T-helper 2 cell treated with Interferon-gamma antibody and Interleukin-4, amounts not matched to agents 100 ng/mL and 5 ng/mL, for 36 hours (primary cell): Measurements from ENCODE around the gene LRRC36. TPM values are rescaled to one million over a fixed set of nuclear protein-coding genes. Genes with fewer than 3 reads are reported as not detected.
"Not testable (repeated sequence)": the region's sequence is repeated elsewhere in the genome, so short reads cannot be mapped to it uniquely, and the experiment has no call there.

ENCODE experiments used
- intact Hi-C: fragments of 100-400 bp; cut with micrococcal nuclease; formaldehyde crosslinking; loops from one replicate; pipeline ENCODE4 v1.15.1; 2023
- total RNA-seq: library from RNA; stranded (reverse); gene quantifications from 2 replicates; pipeline ENCODE4 v1.2.3, GENCODE V29; 2022

Gene LRRC36
- total RNA-seq, 1 donor from 2014 or later, result not detected

DNA sequence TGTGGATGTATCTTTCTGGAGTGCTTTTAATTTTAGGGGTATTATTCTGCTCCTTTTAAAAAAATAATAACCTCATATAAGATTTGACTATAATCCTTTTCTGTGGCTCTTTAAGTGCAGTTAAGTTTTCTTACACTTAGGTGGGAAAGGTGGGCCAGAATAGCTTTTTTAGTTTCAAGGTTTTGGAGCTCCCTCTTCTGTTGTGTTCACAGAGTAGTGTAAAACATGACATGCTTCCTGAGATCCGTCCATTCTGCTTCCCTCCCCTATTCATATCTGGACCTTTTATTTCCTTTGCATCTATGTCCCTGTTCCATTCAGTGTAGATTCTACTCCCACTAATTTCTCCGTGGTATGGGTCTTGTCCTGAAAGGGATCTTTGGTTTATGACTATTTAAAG, 12.8 kb downstream of the LRRC36 start:
- intact Hi-C loops, result no loop called here

DNA sequence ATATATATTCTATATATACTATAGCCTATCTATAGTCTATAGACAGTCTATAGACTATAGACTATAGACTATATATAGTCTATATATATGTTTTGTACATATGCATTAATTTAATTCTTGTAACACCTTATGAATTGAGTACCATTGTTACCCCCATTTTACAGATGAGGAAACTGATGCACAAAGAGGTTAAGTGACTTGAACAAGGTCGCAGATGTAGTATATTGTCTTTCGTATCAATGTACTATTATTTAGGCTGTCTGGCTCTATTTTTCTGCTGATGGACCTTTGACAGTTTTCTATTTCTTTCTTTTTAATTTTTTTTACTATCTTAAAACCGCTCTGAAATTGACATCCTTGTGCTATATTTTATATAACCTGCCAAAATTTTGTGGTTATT, 14.6 kb downstream of the LRRC36 start:
- intact Hi-C loops, result no loop called here

DNA sequence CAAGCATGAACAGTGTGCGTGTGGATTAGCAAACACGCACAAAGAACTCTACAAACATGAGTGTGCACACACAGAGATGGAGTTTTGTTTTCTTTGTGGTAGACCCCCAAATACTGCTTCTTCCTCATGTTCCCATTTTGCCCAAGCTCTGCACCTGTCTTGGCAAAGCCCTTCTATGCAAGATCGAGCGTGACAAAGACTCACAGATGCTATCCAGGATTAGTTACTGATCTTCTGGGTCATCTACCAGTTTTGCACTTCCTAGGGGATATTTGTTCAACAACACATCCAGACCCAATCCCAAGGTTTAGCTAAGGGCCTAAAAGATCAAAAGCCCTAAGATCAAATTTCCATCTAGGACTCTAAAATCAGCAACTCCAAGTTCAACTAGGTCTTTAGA, 16.0 kb downstream of the LRRC36 start:
- intact Hi-C loops, result no loop called here

DNA sequence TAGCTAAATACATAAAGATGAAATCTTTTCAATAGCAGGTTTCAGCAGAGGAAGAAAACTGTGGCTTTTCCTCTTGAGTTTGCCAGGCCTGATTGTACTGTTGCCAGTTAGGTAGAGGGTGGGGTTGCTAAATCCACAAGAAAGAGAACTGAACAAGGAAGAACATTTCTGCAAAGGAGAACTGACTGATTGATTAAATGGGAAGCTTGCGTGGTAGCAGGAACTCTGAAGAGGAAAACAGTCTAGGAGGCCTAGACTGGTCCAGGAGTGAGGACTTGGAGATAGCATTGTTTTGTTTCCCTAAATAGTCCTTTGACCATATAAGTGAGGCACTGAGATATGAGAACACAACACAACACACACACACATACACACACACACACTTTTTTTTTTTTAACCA, 18.8 kb downstream of the LRRC36 start:
- intact Hi-C loops, result loop anchor here (5.0 kb wide), 1 partner anchor 68 kb away; the partner anchor contains the start of gene PLEKHG4

DNA sequence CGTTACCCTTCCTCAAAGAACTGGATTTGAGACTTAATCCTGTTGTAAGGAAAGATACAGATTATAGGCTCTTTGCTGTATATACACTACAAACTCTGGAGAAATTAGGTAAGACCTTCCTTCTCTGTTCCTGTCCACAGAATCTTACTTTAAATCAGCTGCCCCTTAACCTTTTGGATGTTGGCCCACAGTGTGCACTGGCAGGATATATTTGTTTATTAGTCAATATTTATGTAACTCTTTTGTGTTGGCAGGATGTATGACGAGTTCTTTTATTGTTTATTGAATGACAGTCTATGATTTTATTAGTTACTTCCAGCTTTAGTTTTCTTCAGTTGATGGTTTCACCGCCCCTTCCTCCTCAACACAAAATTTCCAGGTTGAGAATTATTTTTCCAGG, 19.7 kb downstream of the LRRC36 start:
- intact Hi-C loops, result loop anchor here (5.0 kb wide), 1 partner anchor 69 kb away; the partner anchor contains the start of gene PLEKHG4

DNA sequence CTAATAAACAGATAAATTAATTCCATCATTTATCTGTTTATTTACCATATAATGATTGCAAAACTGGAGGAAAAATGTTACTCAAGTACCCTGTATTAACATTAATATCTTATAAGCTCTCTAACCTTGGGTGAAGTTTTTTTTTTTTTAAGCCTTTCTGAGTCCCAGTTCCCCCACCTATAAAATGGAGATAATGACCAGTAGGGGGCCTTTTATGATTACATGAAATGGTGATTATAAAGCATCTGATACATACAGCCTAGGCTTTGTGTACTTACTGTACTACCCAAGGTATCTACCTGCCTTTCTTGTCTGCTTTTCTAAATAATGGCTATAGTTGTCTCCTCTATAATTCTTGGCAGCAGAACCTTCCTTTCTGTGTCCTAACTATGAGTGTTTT, 22.6 kb downstream of the LRRC36 start:
- intact Hi-C loops, result loop anchor here (5.0 kb wide), 1 partner anchor 72 kb away; the partner anchor contains the start of gene PLEKHG4

DNA sequence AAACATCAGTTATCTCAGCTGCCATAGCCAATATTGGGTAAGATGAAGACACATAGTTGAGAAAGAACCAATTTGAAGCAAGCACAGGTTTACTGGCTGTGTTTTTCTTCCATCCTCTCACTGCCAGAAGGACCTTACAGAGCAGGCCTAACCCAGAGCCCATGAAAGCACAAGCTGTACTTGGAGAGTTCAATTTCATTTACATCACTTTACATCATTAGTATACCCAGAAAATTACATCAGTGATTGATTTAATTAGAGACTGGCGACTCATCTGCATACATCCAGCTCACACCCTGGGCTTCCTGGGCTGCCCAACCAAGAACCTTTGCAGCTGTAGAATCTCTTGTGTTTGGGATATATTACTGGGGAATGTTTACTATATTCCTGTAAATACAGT, 23.7 kb downstream of the LRRC36 start:
- intact Hi-C loops, result no loop called here

DNA sequence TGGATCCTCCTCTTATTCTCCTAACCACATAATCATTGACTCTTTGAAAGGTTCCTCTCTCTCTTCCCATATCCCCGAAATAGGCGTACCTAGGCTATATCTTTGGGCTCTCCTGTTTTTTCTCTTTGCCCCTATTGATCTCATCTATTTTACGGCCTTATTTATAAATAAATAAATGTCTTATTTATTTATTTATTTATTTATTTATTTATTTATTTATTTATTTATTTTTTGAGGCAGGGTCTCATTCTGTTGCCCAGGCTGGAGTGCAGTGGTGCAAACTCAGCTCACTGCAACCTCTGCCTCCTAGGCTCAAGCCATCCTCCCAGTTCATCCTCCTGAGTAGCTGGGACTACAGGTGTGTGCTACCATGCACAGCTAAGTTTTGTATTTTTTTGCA, 25.8 kb downstream of the LRRC36 start:
- intact Hi-C loops, result not testable (repeated sequence)

DNA sequence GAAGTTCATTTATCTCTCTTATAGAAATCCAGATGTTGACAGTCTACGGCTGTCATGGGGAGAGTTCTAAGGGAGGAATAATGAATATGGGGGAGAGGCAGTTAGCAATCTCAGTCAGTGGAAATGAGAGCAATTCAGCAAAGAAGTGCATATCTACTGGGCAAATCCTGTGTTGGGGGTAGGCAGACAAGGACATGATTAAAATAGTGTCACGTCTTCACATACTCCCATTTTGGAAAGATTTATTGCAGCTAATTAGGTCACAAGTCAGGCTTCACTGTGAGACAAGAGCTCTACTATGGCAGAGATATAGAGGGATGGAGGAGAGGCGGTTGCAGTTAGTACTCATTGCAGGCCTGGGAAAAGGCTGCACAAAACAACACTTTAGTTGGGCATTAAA, 29.8 kb downstream of the LRRC36 start:
- intact Hi-C loops, result no loop called here

DNA sequence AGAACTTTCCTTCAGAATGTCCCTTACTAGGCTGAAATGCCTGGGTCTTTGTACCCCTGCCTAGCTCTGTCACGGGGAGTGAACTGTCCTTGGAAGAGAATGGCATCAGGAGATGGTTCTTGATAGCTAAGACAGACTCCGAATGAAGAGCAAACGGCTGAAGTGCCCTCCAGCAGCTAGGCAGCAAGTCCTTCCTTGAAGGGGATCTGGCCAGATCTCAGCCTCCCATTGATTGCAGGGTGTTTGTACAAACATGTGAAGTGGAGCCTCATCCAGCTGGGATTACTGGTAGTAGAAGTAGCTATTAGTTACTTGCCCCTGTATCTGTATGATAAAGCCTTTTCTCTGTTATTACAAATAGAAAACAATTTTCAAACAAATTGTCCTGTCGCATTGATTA, 30.9 kb downstream of the LRRC36 start:
- intact Hi-C loops, result no loop called here

DNA sequence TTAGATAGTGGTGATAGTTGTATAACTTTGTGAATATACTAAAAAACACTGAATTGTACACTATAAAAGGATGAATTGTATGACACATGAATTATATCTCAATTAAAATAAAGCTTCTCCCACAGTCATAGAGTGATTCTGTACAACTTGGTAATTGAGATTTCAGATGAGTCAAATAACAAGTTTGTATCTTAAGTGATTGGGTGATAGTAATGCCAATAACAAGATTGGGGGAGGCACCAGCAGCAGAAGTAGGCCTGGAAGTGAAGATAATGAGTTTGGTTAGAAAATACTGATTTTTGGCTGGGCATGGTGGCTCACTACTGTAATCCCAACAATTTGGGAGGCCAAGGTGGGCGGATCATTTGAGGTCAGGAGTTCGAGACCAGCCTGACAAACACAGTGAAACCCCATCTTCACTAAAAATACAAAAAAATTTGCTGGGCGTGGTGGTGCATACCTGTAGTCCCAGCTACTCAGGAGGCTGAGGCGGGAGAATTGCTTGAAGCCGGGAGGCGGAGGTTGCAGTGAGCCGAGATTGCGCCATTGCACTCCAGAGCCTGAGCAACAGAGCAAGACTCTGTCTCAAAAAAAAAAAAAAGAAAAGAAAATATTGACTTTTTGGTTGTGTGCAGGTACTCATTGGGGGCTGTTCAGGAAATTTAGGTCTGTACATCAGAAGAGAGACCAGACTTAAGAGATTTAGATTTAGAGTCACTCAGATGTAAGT, 33.1 kb downstream of the LRRC36 start:
- intact Hi-C loops, result not testable (repeated sequence)

DNA sequence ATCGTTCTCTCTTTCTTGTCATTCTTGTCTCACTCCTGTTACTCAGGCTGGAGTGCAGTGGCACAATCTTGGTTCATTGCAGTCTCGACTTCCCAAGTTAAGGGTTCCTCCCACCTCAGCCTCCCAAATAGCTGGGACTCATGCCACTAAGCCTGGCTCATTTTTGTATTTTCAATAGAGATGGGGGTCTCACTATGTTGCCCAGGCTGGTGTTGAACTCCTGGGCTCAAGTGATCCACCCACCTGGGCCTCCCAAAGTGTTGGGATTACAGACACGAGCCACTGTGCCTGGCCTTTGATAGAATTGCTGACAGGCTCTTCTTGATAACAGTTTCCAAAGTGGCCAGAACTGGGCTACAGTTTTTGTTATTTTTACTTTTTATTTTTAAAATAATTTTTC, 34.4 kb downstream of the LRRC36 start:
- intact Hi-C loops, result no loop called here

DNA sequence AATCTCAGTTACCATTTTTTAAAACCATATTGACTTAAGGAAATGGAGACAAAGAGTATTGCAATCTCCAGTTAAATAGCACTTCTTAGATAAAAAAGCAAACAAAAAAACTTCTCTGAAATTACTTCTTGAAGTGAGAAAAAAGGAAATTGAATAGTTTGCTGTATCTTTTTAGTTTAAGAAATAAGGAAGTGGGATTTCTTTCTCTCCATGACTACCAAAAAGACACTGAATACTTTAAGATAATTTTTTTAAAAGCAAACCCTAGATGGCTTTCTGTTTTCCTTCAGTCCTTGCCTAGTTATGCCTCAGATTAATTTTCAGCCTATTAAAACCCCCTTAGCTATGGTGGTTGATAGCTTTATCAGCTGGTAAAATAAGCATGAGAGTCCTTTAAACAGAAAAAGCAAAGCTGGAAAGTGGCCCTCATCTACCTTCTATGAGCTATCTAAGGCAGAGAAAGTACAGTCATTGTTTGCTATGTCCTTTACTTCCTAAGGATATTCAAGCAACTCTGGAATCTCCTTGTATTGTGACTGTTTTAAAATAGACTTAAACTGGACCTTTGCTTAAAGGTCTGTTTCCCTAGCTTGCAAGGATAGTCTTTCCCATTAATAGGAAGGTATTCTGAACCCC, 38.1 kb downstream of the LRRC36 start:
- intact Hi-C loops, result no loop called here

DNA sequence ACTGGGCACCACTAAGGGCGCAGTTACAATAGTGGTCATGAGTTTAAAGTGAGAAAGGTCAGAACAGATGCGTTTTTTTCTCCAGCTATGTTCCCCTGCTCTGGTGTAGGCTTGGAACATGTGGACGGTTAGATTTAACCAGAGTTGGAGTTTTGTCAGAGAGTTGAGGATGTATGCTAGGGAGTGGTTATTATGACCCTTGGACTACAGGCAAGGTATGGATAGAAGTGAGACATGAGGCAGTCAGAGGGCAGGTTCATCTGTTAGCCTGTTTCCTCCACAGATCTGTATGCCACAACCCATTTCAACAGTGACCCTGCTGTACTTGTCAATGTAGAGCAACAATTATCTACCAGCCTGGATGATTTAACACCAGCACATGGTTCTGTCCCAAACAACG, 44.0 kb downstream of the LRRC36 start:
- intact Hi-C loops, result no loop called here

DNA sequence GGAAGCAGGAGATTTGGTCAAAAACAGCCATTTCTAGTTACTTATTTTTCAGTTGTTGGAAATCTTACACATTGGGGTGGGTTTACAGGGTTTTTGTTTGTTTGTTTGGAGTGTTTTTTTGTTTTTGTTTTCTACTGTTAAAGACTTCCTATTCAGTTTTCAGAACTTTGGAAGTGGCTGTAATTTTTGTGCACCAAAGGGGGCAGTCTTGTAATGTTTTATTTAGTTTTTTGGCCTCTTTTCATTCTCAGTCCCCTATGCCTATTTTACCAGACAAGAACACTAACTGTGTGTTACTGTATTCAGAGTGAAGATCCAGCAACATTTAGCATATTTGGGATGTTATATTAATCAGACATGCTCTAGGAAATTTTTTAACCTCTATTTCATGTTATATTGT, 46.0 kb downstream of the LRRC36 start:
- intact Hi-C loops, result no loop called here

DNA sequence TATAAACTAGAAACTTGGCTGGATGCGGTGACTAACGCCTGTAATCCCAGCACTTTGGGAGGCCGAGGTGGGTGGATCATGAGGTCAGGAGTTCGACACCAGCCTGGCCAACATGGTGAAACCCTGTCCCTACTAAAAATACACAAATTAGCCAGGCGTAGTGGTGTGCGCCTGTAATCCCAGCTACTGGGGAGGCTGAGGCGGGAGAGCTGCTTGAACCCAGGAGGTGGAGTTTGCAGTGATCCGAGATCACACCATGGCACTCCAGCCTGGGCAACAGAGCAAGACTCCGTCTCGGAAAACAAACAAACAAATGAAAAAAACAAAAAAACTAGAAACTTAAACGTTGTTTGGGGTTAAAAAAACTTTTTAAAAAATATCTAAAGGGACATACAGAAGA, 49.4 kb downstream of the LRRC36 start:
- intact Hi-C loops, result not testable (repeated sequence)

DNA sequence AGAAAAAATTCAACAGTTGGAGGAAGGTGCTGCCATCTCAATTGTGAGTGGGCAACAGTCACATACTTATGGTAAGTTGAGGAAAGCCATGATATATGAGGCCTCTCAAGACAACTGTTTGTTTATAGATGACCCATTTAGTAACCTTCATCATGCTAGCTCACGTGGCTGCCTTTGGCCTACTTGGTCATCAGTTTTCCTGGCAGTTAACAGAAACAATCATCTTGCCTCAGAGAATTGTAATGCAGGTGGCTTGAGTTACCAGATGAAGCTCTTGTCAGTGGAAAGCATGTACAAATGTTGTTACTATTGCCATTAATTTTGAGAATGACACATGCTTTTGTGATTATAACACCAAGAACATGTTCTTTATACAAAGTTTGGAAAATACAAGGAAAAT, 52.0 kb downstream of the LRRC36 start:
- intact Hi-C loops, result no loop called here

DNA sequence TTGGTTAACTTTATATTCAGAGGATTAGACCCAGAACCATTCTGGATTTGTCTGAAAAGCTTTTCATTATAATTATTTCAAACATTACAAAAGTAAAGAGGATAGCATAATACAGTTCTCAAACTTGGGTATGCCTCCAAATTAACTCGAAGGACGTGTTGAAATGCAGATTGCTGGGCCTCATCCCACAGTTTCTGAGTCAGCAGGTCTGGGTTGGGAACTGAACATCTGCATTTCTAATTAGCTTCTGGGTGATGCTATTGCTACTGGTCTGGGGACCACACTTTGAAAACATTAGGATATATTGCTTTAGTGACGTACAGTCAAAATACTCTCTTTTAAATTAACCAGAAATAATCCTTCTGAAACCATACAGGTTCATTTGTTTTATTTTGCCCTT, 56.7 kb downstream of the LRRC36 start:
- intact Hi-C loops, result no loop called here

DNA sequence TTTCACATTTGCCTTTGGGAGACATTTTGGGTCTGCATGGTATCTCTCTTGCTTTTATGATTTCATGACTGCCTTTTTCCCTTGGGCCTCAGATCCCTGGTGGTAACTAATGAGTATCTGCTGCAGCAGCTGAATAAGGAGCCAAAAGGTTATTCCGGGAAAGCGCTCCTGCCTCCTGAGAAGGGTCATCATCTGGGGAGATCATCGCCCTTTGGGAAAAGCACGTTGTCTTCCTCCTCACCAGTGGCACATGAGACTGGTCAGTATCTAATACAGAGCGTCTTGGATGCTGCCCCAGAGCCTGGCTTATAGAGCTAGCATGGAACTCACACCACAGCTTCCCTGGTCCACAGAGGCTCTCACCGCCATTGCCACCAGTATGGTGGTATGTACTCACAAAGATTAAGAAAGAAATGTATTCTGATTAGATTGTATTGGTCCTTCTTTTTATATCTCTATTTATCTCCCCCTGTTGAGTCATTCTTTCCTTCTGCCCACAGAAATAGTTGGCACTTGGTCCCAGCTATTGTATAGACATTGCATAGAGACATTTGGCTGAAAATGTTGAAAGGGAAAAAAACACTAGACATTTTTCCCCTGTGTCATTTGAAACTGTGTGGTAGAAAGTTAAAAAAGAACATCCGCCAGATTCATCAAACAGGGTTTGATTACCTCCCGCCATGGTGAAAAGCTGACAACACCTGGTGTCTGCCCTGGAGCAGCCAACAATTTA, 58.3 kb downstream of the LRRC36 start:
- intact Hi-C loops, result no loop called here

DNA sequence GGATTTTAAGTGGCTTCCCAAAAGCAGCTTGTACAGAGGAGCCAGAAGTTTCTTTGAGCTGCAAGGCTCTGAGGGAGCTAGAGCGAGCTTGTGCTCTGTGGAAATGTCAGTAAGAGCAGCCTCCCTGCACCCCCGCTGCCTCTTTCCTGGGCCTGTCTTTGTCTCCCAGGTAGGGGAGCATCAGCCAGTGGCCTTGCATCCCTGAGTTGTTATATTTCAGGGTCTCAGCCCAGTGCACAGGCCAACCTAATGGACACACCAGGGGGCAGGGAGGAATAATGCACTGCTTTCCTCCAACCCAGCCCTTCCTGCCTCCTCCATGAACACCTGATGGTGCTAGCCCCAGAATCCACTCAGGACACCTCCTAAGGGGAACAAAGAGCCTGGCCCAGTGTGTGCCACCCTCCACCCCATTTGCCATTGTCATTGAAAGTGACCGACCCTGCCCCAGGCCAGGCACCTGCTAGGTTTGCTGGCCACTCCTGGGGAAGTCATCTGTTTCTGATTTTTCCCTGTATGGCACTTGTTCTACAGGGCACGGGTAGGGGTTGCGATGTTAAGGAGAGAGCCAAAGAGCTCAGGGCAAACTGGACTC, 60.3 kb downstream of the LRRC36 start:
- intact Hi-C loops, result no loop called here

DNA sequence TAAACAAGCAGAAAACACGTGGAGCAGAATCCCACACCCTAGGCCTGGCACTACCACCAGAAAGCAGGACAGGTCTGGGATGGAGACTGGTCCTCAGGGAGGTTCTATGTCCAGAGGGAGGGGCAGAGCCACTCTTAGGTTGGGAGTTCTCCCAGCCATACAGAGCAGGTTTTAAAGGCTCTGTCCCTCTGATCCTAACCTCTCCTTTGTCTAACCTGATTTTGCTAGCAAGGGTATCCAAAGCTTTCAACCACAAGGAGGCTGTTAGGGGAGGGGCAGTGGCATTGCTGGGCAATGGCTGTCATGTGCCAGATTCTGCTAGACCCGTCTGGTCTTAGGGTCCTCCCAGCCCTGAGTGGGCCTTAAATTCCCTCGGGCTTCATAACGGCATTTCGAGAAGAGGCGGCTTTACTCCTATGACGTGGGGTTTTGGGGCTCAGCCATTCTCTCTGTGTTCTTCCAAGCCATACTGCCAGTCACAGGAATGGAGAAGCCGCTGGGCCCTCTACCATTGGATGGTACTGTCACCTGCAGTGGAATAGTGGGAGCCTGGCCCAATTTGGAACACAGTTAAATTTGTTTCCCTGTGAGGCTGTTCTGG, 61.0 kb downstream of the LRRC36 start:
- intact Hi-C loops, result no loop called here

DNA sequence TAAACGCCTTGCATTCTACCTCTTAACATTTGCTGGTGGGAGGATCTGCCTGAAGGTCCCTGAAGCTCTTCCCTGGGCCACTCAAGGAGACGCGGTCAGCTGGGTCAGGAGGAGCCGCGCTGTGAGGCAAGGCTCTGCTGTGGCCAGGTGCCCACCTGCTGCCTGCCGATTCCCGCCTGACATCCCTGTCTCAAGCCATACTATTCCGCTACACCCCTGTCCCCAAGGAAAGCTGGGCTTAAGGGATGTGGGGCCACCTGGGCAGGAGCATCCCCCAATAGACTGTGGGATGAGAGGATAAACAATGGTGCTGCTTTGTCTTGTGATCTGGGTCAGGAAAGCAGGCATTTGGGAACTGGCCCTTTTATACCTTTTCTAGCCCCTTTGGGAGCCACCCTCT, 61.6 kb downstream of the LRRC36 start:
- intact Hi-C loops, result no loop called here
